Measurements from ENCODE around the gene UBE2V1.

The UBE2V1 gene

DNA sequence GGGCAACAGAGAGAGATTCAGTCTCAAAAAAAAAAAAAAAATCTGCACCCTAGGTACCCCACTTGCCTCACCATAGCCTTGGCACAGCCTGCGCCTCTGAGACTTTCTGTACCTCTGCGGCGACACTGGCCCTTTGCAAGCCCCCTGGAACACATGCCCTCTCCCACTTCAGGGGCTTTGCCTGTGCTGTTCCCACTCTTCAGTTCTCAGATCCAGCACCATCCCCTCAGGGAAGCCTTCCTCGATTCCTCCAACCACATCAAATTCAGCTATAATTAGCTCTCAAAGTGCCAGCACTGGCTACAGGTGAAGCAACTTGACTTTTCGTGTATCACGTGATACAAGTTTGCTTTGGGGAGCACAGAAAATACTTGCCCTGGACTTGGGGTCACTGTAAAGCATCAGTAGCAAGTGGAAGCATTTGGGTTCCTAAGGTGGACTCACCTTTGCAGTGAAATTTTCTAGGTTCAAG, 2.1 kb upstream of the UBE2V1 start:
- no peak for DNase-seq (ENCODE audit: low read depth)
- TF ChIP-seq, protein P1, sequence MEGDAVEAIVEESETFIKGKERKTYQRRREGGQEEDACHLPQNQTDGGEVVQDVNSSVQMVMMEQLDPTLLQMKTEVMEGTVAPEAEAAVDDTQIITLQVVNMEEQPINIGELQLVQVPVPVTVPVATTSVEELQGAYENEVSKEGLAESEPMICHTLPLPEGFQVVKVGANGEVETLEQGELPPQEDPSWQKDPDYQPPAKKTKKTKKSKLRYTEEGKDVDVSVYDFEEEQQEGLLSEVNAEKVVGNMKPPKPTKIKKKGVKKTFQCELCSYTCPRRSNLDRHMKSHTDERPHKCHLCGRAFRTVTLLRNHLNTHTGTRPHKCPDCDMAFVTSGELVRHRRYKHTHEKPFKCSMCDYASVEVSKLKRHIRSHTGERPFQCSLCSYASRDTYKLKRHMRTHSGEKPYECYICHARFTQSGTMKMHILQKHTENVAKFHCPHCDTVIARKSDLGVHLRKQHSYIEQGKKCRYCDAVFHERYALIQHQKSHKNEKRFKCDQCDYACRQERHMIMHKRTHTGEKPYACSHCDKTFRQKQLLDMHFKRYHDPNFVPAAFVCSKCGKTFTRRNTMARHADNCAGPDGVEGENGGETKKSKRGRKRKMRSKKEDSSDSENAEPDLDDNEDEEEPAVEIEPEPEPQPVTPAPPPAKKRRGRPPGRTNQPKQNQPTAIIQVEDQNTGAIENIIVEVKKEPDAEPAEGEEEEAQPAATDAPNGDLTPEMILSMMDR (conservative IDR thresholded peaks at IDR 0.05; ENCODE audit: control insufficient read depth, insufficient read depth, low read depth, low read length), result no peak
- H3K4me3 ChIP-seq (ENCODE audit: control insufficient read depth, low read depth, low read length), result peak overlapping the region; percentile 75

DNA sequence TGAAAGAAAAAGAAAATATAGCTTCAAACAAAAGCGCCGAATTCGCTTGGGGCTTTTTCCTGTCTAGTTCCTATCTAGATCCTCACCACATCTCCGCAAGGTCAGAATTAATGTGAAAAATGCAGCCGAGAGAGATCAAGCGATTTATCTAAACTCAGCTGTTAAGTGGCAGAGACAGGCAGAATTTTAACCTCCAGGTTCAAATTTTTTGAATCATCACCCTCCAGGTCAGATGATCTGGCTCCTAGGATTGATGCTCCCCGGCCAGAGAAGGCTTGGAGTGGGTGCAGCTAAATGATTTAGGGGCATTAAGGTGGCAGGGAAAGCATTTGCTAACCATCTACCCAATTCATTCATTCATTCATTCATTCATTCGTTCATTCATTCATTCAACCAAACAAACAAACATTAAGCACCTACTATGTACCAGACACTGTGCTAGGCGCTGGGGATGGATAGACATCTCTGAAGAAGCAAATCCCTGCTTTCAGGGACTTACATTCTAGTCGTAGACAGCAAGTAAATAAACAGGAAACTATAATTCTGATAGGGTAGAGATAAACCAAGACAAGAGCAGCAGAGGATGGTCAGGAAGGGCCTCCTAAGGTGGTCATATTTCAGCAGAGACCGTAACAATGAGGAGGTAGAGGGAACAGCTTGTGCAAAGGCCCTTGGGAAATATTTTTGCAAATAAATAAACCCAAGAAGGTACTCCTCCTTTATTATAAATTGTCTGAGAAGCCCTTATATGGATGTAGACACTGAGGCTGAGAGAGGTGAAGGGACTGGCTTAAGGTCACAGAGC, 672 bp upstream of the UBE2V1 start:
- peak; percentile 30 for DNase-seq (ENCODE audit: low read depth)
- peak overlapping the region; percentile 97 for H3K4me3 ChIP-seq (ENCODE audit: control insufficient read depth, low read depth, low read length)
- TF ChIP-seq, protein P1 (conservative IDR thresholded peaks at IDR 0.05; ENCODE audit: control insufficient read depth, insufficient read depth, low read depth, low read length), result no peak

DNA sequence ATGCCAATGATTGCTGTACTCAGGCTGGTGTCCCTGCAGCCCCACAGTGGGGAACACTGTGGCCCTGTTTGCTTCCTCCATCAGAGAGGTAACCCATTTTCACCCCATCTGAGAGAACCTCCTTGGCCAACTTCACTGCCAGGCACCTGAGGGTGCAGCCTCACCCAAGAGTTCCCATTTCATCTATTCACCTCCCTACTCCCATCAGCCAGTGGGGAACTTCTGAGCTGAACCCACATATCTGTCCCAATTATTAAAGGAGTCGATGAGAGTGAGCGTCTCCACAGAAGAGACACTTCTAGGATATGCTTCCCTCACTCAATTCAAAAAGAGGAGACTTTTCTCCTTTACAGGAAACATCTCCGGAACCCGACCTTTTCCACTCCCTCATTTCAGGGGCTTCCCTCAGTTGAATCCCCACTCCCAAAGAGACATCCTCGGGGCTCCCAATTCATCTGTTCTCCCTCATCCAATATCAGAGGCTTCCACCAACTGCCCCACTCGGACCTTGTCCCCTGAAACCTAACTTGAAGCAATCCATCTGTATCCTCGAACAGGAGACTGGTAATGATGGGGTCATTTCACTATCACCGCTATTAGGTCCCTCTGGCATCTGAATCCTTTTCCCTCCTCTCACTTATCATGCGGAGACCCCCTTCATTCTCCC, 988 bp downstream of the UBE2V1 start:
- TF ChIP-seq, protein P1 (conservative IDR thresholded peaks at IDR 0.05; ENCODE audit: control insufficient read depth, insufficient read depth, low read depth, low read length), result no peak
- H3K4me3 ChIP-seq (ENCODE audit: control insufficient read depth, low read depth, low read length), result peak overlapping the region; percentile 97
- DNase-seq (ENCODE audit: low read depth), result no peak

DNA sequence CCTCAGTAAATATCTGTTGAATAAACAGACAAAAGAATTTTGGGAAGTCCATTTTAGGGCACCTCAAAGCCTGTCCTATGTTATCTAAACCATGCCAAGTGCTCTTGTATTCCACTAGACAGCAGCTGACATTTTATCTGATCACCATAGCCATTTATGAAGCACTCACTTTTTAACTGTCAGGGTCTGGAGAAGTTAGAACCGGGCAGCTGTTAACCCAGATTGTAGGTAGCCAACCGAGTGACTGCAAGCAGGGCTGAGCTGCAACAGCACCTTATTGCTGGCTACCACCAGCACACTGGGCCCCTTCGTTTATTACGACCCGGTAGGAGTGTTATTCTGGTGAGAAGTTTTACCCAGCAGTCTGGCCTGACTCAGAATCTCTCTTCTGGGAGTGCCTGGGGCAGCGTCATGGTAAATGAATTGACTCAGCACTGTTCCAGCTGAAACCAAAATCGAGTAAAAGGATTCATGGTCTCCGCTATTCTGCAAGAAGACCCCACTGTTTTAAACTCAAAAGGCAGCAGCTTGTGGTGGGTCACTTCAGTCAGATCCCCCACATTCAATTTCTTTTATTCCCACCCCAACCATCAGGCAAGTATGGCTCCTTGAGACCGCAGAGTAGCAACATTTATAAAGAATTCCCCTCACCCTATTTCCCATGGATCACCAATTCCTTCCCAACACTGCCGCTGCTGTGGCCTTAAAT, 1.7 kb downstream of the UBE2V1 start:
- DNase-seq (ENCODE audit: low read depth), result peak; percentile 74
- TF ChIP-seq, protein P1 (conservative IDR thresholded peaks at IDR 0.05; ENCODE audit: control insufficient read depth, insufficient read depth, low read depth, low read length), result no peak
- H3K4me3 ChIP-seq (ENCODE audit: control insufficient read depth, low read depth, low read length), result peak overlapping the region; percentile 97

DNA sequence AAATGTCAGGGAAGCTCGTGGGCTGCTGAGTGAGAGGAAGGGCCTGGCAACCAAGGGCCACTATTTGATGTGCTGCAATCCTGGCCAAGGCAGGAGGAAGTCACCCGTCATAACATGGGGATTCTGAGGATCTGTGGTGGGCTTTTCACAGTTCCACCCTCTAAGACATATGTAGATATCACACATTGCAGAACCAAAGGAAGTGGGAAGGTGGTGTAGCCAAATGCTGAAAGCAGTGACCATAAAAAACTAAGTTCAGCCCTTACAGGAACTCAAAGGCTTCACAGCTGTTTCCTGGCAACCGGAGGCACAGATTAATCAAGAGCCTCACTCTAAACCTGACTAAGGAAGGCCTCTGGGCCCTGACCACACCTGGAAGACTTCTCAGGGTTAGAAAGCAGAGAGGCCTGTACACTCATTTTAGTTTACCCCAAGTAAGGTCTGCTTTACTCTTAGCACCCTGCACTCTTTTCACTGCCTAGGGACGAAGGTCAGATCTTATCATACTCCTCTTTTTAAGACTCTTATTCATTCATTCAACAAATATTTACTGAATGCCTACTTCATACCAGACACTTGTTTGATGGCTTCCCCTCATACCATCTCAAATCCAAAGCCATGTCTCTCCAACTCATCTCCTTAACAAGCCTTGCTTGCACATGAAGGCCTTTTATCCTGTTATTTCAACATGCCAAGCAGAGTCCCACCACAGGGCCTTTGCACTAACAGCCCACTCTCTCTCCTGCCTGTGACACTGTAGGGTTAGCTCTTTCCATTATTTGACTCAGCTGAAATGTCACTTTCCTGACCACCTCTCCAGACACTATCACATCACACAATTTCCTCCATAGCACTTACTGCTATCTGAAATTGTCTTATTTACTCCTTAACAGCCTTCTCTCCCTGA, 2.6 kb downstream of the UBE2V1 start:
- peak; percentile 33 for DNase-seq (ENCODE audit: low read depth)
- peak overlapping the region; percentile 97 for H3K4me3 ChIP-seq (ENCODE audit: control insufficient read depth, low read depth, low read length)
- TF ChIP-seq, protein P1 (conservative IDR thresholded peaks at IDR 0.05; ENCODE audit: control insufficient read depth, insufficient read depth, low read depth, low read length), result no peak
